Smooth muscle cell of the brain vasculature (primary cell): ENCODE measurements around the gene ZNF608.

Source experiments
- DNase-seq: peaks from one replicate; pipeline ENCODE4 v3.0.0-alpha.2; 2012; ENCODE audit warnings: low read depth, low spot score

ZNF608 gene

GRCh38 chr5:124719113-124719967 is 27.1 kb downstream of the ZNF608 start:
- DNase-seq, result no peak

GRCh38 chr5:124718380-124718789 is 28.1 kb downstream of the ZNF608 start:
- DNase-seq, result no peak

GRCh38 chr5:124716169-124716568 is 30.3 kb downstream of the ZNF608 start:
- no peak for DNase-seq

- DNase-seq, result no peak
Observed at GRCh38 chr5:124714910-124715309, 31.5 kb downstream of the ZNF608 start.

GRCh38 chr5:124713595-124713994 is 32.8 kb downstream of the ZNF608 start:
- DNase-seq, result no peak

- no peak for DNase-seq
Observed at GRCh38 chr5:124712731-124713305, 33.6 kb downstream of the ZNF608 start.

- no peak for DNase-seq
Observed at GRCh38 chr5:124708086-124708485, 38.4 kb downstream of the ZNF608 start.

GRCh38 chr5:124707520-124707919 is 38.9 kb downstream of the ZNF608 start:
- DNase-seq, result no peak

- DNase-seq, result no peak
Observed at GRCh38 chr5:124706729-124707361, 39.6 kb downstream of the ZNF608 start.

GRCh38 chr5:124706051-124706450 is 40.4 kb downstream of the ZNF608 start:
- no peak for DNase-seq

- no peak for DNase-seq
Observed at GRCh38 chr5:124705577-124705976, 40.9 kb downstream of the ZNF608 start.

- DNase-seq, result no peak
Observed at GRCh38 chr5:124704594-124705284, 41.7 kb downstream of the ZNF608 start.

- DNase-seq, result no peak
Observed at GRCh38 chr5:124703995-124704394, 42.4 kb downstream of the ZNF608 start.

GRCh38 chr5:124702525-124702924 is 43.9 kb downstream of the ZNF608 start:
- no peak for DNase-seq

GRCh38 chr5:124701873-124702425 is 44.5 kb downstream of the ZNF608 start:
- DNase-seq, result no peak

- no peak for DNase-seq
Observed at GRCh38 chr5:124701016-124701415, 45.4 kb downstream of the ZNF608 start.

- DNase-seq, result no peak
Observed at GRCh38 chr5:124700333-124700732, 46.1 kb downstream of the ZNF608 start.

GRCh38 chr5:124698770-124699169 is 47.7 kb downstream of the ZNF608 start:
- no peak for DNase-seq

GRCh38 chr5:124697933-124698591 is 48.4 kb downstream of the ZNF608 start:
- DNase-seq, result no peak

GRCh38 chr5:124697501-124697900 is 48.9 kb downstream of the ZNF608 start:
- no peak for DNase-seq

- DNase-seq, result no peak
Observed at GRCh38 chr5:124696898-124697297, 49.5 kb downstream of the ZNF608 start.
